Activated T-cell treated with anti-CD3 and anti-CD28 coated beads, Interleukin-2, amount 50 U/mL, for 4 hours (primary cell): ENCODE data around the gene TREM1. TPM values are rescaled to one million over a fixed set of nuclear protein-coding genes. Genes with fewer than 3 reads are reported as not detected.

Source experiments
- ATAC-seq, 2 donors: fragments of 200-7000 bp; cut with Tn5 transposase; one replicate each; pipeline ENCODE4 v1.10.0; 2021
- DNase-seq: peaks from one replicate; pipeline ENCODE4 v3.0.0-alpha.2; 2020
- H3K27me3 Mint-ChIP-seq: one replicate; pipeline ENCODE4 v1.8.0; 2021; ENCODE audit warnings: low read depth, mixed read lengths
- H3K36me3 Mint-ChIP-seq: one replicate; pipeline ENCODE4 v1.8.0; 2022; ENCODE audit warnings: mixed read lengths; ENCODE audit not compliant: insufficient read depth
- H3K4me1 Mint-ChIP-seq: one replicate; pipeline ENCODE4 v1.8.0; 2021; ENCODE audit warnings: low read depth, mixed read lengths
- H3K4me3 Mint-ChIP-seq: one replicate; pipeline ENCODE4 v1.8.0; 2021; ENCODE audit warnings: mild to moderate bottlenecking, moderate library complexity, mixed read lengths
- H3K9me3 Mint-ChIP-seq: one replicate; pipeline ENCODE4 v1.8.0; 2021; ENCODE audit warnings: mixed read lengths
- total RNA-seq, 3 donors: library from RNA; stranded (reverse); gene quantifications; one replicate each; pipeline ENCODE4 v1.2.1, GENCODE V29; 2021

TREM1 gene
- total RNA-seq, 3 donors from 2014 or later, result not detected

GRCh38 chr6:41229721-41230120 lies 56.8 kb downstream of the TREM1 start:
- Mint-ChIP-seq H3K4me3 (no peak overlapping the region), H3K27me3 (peaks cover 2% of the 10 kb centered on the region), H3K36me3 (no peaks in the 10 kb centered on the region), H3K9me3 (no peaks in the 10 kb centered on the region), H3K4me1 (no peaks in the 10 kb centered on the region)
- ATAC-seq (no peak), DNase-seq (no peak)

- no peaks in the 10 kb centered on the region for H3K4me1 Mint-ChIP-seq
- H3K4me3 Mint-ChIP-seq, result no peak overlapping the region
- peaks cover 5% of the 10 kb centered on the region for H3K27me3 Mint-ChIP-seq
- DNase-seq (no peak), ATAC-seq (no peak)
- no peaks in the 10 kb centered on the region for H3K36me3 Mint-ChIP-seq
- H3K9me3 Mint-ChIP-seq, result no peaks in the 10 kb centered on the region
Measured at GRCh38 chr6:41228616-41229015, 57.9 kb downstream of the TREM1 start.

- Mint-ChIP-seq H3K4me3 (no peak within 1 kb of the TSS), H3K27me3 (peaks cover 5% of the 10 kb centered on the region), H3K4me1 (no peaks in the 10 kb centered on the region), H3K36me3 (no peaks in the 10 kb centered on the region), H3K9me3 (no peaks in the 10 kb centered on the region)
- DNase-seq (no peak), ATAC-seq (no peak)
Measured at GRCh38 chr6:41228096-41228495, 58.4 kb downstream of the TREM1 start, which contains the start of gene TREML4. Gene TREML4, plus strand, starts transcription at chr6:41228349. Its CDS starts 79 bp downstream, at chr6:41228428.

- Mint-ChIP-seq H3K4me3 (no peak overlapping the region), H3K36me3 (no peaks in the 10 kb centered on the region), H3K4me1 (no peaks in the 10 kb centered on the region), H3K9me3 (no peaks in the 10 kb centered on the region), H3K27me3 (peaks cover 5% of the 10 kb centered on the region)
- ATAC-seq (no peak), DNase-seq (no peak)
Measured at GRCh38 chr6:41226752-41227151, 59.7 kb downstream of the TREM1 start.

- peaks cover 5% of the 10 kb centered on the region for H3K27me3 Mint-ChIP-seq
- ATAC-seq (no peak), DNase-seq (no peak)
- H3K9me3 Mint-ChIP-seq, result peaks cover 6% of the 10 kb centered on the region
- no peak overlapping the region for H3K4me3 Mint-ChIP-seq
- no peaks in the 10 kb centered on the region for H3K36me3 Mint-ChIP-seq
- H3K4me1 Mint-ChIP-seq, result no peaks in the 10 kb centered on the region
Measured at GRCh38 chr6:41224800-41225199, 61.7 kb downstream of the TREM1 start.

Other genes with a start within 250 kb of the TREM1 start
- gene UNC5CL, start 247.5 kb downstream of the TREM1 start, total RNA-seq, result 1 to 10 TPM; 1.0 to 1.4 (median 1.4) TPM
- gene TSPO2, start 244.2 kb downstream of the TREM1 start, total RNA-seq, result not detected
- not detected for gene APOBEC2, start 233.5 kb downstream of the TREM1 start, total RNA-seq
- gene OARD1, start 214.3 kb downstream of the TREM1 start, total RNA-seq, result 10 to 100 TPM; 28.1 to 33.2 (median 31.7) TPM
- 10 to 100 TPM; 28.0 to 28.8 (median 28.6) TPM for gene NFYA, start 213.7 kb downstream of the TREM1 start, total RNA-seq
- gene TREML1, start 132.3 kb downstream of the TREM1 start, total RNA-seq, result not detected
- not detected for gene TREM2, start 123.6 kb downstream of the TREM1 start, total RNA-seq
- 1 to 10 TPM in 1 of 3 donors, under 1 TPM in 2; 0.82 to 1.9 (median 0.91) TPM for gene TREML2, start 85.5 kb downstream of the TREM1 start, total RNA-seq
- gene TREML4, start 58.3 kb downstream of the TREM1 start, total RNA-seq, result not detected
- not detected for gene NCR2, start 48.9 kb upstream of the TREM1 start, total RNA-seq